Inflammatory macrophage (primary cell): ENCODE results near the gene NIT1.
A peak's percentile ranks its signal among the peaks of the same experiment; 100 is the strongest.
"Not testable (repeated sequence)": the region's sequence is repeated elsewhere in the genome, so short reads cannot be mapped to it uniquely, and the experiment has no call there.

Experiments
- DNase-seq, 2 donors: peaks; one replicate each; pipeline ENCODE4 v3.0.0-alpha.2; 2020 to 2022

The NIT1 gene

DNA sequence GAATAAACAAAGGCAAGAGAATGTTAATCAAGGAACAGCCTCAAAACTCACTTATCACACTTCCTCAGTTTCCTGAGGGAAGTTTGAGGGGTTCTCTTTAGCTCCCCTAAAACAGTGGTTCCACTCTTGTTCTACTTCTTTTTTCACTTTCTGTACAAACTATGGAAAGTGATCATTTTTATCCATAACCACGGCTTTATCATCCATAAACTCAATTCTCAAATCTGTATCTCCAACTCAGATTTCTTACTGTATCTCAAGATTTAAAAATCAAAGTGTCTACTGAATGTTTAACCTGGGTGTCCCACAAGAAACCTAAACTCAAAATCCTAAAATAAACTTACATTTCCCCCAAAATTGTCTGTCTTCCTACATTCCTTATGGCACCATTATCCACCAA lies 4.0 kb upstream of the NIT1 start:
- no peak for DNase-seq

DNA sequence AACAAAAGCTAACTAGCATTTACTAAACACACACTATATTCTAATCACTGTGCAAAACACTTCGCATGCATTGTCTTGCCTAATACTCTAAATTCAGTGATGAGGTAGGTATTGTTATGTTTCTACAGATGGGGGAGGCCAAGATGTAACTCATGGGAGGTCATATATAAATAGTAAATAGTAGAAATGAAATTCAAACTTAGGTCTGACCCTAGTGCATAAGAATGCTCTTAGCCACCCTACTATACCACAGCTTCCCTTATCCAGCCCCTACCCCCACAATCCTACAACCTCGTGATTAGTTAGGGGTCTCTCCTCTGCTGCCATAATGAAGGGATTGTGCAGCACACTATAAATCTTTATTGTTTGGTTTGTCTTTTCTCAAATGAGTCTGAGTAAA lies 3.3 kb upstream of the NIT1 start:
- DNase-seq, result no peak

DNA sequence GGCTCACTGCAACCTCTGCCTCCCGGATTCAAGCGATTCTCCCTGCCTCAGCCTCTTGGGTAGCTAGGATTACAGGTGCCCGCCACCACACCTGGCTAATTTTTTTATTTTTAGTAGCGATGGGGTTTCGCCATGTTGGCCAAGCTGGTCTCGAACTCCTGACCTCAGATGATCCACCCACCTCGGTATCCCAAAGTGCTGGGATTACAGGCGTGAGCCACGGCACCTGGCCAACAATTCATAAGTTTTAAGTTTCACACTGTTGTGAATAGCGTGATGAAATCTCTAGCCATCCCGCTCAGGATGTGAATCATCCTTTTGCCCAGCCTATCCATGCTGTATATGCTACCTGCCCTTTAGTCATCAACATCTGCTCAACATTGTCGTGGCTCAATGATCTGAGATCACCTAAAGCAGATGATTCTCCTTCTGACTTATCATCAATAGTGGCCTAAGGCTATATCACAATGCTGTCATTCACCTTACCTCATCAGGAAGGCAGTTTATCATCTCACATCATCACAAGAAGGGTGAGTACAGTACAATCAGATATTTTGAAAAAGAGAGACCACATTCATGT lies 2.7 kb upstream of the NIT1 start:
- DNase-seq, result no peak

DNA sequence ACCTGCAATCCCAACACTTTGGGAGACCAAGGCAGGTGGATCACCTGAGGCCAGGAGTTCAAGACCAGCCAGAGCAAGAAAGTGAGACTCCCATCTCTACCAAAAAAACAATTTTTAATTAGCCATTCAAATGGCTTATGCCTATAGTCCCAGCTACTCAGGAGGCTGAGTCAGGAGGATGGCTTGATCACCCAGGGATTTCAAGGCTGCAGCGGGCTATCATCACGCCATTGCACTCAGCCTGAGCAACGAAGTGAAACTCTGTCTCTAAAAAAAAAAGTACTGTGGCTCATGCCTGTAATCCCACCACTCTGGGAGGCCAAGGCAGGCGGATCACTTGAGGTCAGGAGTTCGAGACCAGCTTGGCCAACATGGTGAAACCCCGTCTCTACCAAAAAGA lies 1.9 kb upstream of the NIT1 start:
- not testable (repeated sequence) for DNase-seq

DNA sequence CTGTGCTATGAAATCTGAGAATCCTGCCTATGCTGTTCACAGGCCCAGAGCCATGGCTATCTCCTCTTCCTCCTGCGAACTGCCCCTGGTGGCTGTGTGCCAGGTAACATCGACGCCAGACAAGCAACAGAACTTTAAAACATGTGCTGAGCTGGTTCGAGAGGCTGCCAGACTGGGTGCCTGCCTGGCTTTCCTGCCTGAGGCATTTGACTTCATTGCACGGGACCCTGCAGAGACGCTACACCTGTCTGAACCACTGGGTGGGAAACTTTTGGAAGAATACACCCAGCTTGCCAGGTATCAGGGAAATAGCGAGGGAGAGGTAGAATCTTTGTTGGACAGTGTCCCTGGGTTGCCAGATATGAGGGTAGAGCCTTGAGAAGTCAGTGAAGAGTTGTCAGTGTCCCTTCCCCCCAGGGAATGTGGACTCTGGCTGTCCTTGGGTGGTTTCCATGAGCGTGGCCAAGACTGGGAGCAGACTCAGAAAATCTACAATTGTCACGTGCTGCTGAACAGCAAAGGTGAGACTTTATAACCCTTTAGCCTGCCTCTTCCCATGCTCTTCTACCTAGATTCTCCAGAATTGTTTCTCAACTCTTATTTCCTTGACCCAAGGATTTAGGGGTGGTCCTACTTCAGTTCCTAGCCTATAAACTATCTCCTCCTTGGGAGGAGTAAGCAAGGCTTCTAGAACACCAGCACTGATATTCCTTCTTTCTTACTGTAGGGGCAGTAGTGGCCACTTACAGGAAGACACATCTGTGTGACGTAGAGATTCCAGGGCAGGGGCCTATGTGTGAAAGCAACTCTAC lies 1.4 kb downstream of the NIT1 start:
- peak; percentile 59 to 65 for DNase-seq

DNA sequence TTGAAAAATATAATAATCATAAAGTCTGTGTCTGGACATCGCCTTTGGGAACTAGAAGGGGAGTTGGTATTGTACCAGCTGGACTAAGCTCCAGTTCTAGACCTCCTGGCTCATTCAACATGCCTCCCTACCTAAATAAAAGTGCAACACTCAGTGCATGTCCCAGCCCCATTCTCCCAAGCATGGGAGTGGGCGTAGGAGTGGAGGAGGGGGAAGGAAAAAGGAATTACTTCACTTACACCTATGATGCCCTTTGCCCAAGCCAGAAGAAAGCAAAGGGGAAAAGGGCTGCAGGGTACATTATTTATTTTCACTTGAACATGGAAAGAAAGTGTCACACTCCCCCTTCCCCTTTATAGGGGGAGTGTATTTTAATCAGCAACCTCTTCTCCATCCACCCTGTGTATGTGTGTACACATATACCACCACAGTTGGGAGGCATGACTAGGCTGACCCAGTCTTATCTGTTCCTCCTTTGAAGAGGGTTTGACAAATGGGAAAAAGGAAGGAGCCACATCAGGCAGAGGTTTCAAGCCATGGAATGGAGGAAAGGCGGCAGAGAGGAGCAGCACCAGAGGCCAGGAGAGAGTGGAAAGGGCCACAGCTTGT lies 3.2 kb downstream of the NIT1 start:
- peak; percentile 34 to 42 for DNase-seq

DNA sequence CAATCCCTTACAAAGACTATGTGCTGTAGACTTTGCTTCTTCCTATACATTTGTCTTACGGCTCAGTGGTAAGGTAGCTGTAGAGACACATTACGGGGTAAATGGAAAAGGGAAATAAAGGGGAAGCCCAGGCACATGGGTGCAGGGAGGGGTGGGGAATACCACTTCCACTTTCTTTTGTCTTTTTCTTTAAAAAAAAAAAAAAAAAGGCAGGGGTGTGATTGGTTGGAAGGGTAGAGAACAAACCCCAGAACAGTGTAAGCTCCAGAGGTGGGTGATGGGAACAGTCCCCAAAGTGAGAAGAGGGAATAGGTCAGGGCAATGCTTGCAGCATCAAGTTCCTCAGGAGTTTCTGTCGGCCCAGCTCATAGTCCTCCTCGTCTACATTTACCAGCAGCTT lies 3.9 kb downstream of the NIT1 start:
- peak; percentile 62 to 81 for DNase-seq

DNA sequence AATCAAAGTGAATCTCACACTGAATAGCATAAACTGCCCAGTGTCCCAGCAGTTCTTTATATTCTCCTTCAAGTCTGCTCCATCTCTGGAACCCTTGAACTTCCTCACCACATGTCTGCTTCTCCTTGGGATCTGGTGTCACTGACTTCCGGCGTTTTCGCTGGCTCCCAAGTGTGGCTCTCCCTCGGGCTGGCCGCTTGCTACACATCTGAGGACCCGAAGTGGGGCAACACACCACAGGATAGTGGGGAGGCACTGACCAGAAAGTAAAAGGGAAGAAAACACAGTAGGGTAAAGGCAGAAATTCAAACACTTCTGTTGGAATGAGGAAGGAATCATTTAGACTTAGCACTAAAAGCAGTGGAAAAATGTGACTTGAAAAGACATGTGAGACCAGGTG lies 5.1 kb downstream of the NIT1 start:
- no peak for DNase-seq

DNA sequence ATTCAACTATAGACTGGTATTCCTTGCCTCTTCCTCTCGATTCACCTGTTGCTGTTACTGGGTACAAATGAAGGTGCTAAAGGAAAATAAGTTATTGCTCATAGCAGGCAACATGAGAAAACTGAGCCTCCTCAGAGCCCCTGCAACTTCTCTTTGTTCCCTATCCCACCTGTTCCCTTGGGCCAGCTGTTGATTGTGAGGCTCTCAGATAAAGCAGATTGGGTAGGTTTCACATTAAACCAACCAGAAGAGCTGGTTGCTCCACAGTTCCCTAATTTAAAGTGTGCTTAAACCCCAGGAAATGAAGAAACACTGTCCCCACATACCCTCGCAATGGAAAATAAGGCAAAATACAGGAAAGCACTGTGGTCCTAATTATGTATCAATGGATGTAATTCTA lies 9.7 kb downstream of the NIT1 start:
- peak; percentile 15 to 26 for DNase-seq

DNA sequence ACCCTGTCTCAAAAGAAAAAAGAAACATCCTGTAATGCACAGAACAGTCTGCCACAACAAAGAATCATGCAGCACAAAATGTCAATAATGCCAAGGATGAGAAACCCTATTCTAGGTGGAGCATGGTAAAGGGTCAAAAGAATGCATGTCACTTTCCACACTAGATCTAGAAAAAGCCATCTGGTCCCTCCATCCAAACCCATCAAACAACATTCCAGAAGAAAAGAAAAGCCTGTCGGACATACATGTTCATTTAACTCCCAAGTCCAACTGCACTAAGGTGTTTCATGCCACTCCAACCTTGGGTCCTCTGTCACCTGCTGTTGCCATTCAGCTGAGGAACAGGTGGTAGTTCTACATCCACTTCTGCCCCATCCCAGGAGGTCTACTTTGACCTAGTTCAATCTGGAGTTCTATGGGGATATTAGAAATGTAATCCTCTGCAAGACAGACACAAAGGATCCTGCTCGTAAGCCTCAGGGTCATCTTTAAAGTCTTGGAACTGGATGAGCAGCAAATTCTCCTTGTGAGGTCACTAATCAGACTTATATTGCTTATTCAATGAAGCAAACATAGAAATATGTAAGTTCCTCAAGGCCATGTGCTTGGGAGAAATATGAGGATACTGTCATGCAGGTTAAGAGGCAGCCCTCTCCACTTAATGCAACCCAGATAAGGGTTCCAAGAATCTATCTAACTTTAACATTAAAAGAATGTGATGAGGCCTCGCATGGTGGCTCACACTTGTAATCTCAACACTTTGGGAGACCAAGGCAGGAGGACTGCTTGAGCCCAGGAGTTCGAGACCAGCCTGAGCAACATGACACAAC lies 10.9 kb downstream of the NIT1 start:
- no peak for DNase-seq

DNA sequence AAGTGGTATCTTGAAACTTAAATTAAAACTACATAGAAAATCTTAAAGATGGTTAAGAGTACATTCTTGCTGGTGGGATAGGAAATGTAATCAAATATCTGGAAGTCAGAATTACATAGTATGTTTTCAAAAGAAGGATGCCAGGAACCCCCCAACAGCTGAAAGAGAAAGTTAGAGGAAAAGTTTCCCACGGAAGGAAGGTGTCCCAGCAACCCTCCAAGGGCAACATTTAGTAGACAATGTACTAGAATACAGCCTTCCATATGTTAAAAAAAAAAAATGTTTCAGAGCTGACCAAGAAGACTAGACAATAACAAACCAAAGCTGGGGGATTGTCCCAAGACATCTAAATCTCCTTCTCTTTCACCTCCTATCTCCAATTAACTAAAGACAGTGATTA lies 12.4 kb downstream of the NIT1 start:
- no peak for DNase-seq

DNA sequence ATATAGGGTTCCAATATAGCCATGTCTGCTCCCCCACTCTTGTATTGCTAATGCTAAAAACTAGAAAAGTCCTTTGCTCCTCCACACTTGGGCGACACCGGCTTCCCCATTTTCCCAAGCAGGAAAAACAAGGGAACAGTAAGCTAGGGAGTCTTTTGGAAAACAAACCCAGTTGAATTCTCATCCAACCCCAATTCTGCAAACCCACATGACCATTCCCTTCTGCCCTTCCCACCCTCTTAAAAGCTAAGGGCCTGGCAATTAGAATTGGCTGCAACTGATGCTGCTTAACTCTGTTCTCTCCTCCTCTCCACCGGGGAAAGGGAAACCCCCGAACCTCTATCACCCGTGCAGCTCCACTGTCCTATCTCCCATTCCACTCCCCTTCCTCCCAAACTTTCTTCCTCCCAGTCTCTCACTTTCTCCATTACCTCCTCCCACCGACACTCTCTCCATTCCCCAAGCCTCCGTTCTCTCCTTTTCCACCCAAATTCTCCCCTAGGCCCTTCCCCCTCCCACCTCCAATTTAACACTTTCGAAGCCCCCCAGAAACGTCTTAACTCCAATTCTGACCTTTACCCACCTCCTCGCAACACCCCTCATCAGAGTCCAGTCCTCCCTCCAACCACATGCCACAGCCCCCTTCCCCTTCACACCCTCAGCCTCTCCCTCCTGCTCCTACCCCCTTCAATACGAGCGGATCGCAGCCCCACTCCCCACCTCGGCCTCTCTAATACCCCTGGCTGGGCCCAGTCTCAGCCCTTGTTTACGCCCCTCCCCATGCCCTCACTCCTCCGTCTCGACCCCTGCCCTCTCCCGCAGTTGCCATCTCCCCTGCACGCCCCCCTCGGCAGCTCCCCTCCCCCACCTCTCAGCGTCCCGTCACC lies 13.9 kb downstream of the NIT1 start:
- DNase-seq, result no peak

DNA sequence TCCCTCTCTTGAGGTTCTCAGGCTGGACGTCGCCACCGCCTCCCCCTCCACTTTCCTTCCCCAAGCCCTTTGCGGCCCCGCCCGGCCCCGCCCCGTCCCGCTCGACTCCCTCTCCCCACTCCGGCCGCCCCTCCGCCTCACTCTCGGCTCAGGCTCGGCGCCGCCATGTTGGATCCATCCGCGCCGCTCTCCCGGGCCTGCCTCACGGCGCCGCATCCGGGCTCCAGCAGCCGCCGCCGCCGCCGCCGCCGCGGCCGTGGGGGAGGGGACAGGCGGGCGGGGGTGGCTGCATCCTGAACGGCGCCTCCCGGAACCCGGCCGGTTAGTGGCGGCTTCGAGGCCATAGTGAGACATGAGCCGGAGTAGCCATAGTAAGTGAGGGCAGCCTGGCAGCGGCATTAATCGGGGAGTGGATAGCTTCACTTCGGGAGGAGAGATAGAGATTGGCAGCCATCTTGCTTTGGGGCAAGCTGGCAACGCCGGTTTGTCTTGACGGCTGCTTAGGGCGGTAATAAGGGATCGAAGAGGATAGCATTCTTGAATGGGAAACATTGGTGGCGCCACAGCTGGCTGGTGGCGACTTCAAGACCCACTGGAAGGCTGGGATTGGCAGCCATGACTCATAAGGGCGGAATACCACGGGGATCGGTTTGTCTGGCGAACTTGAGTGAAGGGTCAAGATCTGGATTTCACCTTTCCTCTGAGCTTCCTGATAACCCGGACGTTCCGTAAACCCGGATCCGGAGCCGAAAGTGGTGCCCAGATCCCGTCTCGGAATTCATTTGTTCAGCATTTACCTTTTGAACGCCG lies 14.7 kb downstream of the NIT1 start, which contains the start of gene DEDD:
TSS of gene DEDD (minus strand) at position 258 of the 810 bp plus-strand sequence. CDS start 8,205 bp downstream, outside the sequence.
- DNase-seq, result peak; percentile 96

DNA sequence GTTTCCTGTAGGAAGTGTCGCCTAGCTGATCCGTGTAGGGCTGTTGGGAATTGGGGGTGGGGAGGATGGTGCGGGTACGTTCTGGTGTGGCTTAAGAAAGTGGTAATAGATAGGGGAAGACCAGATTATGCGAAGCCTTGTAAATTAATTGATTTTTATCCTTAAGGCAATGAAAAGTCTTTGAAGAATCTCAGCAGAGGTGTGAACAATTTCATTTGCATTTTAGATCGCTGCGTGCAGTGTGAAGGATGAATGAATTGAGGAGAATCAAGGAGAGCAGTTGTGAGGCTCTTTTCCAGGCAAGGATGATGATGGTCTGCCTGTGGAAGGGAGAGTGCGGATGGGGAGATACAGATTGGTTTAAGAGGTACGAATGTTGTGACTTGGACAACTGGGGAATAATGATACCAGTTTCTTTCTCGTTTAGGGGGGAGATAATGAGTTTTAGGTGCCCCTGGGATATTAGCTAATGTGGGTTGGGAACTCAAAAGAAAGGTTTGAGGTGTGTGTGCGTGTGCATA lies 15.4 kb downstream of the NIT1 start:
- DNase-seq, result no peak

DNA sequence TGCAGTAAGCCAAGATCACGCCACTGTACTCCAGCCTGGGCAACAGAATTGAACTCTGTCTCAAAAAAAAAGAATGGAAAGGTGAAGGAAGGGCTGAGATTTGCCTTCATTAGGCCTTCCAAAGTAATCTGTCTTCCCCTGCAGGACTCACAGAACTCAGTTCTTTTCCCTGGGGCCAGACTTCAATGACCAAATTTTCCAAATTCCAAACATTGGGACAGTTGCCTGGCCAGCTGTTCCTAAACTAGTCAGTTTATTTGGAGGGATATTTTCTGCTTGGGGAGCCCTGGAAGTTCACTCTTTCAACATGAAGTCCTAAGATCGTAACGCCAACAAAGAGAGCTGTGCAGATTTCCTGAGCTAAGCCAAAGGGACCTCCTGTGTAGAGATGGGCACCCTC lies 20.0 kb downstream of the NIT1 start:
- DNase-seq, result no peak

DNA sequence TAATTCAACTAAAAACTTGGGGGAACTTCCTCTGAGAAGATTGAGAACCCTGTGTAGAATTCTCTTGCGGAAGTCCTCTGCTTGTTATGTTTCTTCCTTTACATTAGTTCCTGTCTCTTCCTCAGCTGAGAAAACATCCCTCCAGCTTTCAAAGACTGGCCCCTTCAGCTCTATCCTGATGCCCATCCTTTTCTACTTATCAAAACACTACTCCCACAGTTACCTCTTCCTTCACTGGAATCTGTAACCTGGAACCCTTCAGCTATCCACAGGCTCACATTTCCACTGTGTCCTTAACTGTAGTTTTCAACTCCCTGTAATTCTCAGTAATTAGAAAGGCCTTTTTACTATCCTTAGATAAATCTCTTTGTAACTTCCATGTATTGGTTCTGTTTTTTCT lies 20.5 kb downstream of the NIT1 start:
- peak; percentile 19 to 27 for DNase-seq

DNA sequence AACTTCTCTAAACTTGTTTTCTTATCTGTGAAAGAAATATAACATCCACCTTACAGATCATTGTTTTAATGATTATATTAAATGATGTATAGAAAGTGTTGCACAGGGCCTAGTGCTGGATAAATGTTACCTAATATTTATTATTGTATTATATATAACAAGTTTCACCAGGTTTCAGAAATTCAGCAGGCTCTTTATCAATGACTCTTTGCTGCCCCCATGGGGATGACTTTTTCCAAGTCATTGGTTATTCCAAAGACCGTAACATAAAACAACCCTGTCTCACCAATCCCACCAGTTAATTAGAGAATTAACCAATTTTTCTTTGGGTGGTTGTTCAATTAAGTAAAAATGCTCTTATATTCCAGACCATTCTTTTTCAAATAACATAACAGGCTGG lies 21.9 kb downstream of the NIT1 start:
- peak; percentile 66 to 77 for DNase-seq

DNA sequence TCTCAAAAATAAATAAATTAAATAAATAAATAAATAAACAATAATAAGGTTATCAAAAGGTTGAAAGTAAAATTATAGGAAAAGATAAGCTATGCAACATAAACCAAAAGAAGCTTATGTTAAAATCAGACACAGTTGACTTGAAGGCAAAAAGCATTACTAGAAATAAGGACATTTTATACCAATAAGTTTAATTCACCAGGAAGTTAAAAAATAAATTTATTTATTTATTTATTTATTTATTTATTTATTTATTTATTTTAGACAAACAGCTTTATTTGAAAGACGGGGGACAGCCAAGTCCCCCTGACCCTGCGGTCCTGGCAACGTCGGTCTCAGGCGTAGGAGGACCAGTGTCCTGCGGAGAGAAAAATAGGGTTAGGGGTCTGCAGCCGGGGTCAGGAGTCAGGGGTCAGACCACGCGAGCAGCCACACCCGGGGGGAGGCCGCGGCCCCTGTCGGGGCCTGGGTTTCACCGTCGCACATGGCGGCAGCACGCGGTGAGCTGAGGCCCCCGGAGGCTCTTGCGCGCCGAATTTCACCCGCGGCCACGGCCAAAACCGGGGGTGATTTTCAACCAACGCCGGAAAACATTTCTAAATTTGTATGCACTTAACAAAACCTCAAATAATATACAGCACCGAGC lies 23.0 kb downstream of the NIT1 start:
- DNase-seq, result no peak

DNA sequence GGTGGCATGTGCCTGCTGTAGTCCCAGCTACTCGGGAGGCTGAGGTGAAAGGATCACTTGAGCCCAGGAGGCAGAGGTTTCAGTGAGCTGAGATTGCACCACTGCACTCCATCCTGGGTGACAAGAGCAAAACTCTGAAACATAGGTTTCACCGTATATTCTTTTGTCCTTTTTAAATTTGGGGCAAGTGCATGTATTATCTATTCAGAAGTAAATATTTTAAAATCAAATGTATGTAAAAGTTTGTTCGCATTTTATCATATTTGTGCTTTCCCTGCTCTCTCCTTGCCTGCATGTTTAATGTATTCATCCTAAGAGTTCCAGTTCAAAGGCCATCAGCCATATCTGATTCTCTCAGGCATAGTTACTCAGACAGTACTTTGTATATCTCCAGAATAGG lies 27.9 kb downstream of the NIT1 start:
- DNase-seq, result no peak

DNA sequence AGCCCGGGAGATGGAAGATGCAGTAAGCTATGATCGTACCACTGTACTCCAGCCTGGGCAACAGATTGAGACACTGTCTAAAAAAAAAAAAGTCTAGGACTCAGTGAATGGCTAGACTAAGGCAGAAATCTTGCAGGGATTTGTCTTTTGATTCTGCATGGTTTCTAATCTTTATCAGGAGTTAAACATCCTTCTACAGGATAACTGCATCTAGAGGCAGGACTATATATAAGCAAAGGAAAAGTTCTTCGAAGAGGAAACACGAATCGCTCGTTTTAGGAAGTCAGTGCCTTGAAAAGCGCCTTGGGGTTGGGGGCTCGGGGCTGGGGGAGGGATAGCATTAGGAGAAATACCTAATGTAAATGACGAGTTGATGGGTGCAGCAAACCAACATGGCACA lies 35.3 kb downstream of the NIT1 start:
- no peak for DNase-seq
